HG02970 (cell line): ENCODE data around the gene CLIP4.
"Not testable (repeated sequence)": the region's sequence is repeated elsewhere in the genome, so short reads cannot be mapped to it uniquely, and the experiment has no call there.

Experiments used
- ATAC-seq: cut with Tn5 transposase; IDR thresholded peaks from one replicate; pipeline ENCODE4 v1.9.1; 2021; ENCODE audit warnings: mild to moderate bottlenecking, moderate library complexity, moderate number of reproducible peaks; ENCODE audit not compliant: unreplicated experiment, low FRiP score

The CLIP4 gene

DNA sequence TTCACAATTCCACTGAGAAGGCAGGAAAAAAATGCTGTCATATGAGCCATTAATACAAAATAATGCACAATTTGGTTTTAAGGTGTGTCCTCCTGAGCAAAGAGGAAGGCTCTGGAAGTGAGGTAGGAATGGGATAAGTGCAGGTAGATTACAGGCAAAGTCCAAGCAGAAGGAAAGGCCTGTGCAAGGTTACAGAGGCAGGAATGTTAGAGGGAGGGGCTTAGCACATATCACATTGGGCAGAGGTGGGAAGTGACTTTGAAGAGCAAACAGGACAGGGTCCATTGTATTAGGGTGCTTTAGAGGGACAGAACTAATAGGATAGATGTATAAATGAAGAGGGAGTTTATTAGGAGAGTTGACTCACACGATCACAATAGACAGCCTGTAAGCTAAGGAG is 14.7 kb upstream of the CLIP4 start:
- ATAC-seq: no peak

DNA sequence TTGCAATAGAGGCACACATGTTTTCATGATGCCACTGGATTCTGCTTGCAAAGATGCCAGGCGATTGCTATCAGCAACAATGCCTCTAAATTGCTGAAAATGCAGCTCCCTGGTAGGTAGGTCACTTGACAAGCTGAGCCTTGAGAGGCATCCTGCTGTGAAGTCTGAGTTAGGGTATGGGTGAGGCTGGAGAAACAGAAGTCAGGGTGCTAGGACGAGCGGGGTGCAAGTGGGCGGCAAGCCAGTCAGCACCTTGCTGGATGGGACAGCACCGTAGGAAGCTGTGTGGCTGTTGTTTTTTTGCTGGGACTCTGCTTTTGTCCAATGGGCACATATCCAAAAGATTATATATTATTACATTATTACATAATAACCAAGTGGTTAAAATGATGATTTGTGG is 10.5 kb upstream of the CLIP4 start:
- ATAC-seq: no peak

DNA sequence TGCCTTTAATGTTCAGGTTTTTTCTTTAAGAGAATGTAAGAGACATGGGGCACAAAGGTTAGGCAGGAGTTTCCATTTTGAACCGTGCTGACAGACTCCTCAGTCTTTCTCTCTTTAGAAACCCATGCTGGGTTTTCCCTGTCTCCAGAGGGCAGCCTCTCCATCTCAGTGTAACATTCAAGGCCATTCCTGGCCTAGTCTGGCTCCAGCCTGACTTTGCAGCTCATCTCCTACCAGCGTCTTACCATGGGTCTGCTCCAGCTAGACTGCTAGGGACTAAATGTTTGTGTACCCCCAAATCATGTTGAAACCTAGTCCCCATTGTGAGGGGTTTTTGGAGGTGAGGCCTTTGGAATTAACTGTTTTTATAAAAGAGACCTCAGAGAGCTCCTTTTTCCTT is 9.8 kb upstream of the CLIP4 start:
- ATAC-seq: no peak

DNA sequence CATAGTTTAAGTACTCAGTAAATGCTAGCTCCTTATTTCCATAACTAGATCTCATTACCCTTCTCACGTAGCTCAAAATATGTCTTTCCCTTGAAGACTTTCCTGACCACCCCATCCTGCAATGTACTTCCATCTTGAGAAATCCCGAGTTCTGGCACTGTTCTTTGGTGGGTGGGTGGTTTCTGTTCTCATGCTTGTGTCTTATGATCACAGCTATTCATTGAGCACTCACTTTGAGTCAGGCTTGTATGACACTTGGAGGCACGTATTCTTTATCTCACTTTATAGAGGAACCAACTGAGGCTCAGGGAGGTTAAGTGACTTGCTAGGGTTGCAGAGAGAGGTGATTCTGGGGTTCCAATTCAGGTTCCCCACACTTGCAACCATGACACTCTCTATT is 9.0 kb upstream of the CLIP4 start:
- ATAC-seq: no peak

DNA sequence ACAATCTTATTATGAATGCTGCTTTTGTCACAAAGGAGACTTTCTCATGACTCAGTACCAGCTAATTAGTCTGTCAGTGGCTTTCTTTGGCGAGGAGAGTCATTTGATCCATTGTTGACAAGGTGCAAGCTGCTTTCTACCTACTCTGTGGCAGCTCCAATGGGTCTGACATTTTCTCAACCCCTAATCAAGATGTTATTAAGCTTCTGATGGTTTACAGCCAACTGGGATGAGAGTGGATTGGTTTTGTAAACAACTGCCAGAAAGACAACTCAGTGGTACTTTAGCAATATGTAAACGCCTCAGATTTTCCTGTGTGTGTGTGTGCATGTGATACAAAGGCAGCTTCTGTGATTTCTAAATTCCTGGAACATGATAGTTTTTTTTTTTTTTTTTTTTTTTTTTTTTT is 8.2 kb upstream of the CLIP4 start:
- no peak for ATAC-seq

DNA sequence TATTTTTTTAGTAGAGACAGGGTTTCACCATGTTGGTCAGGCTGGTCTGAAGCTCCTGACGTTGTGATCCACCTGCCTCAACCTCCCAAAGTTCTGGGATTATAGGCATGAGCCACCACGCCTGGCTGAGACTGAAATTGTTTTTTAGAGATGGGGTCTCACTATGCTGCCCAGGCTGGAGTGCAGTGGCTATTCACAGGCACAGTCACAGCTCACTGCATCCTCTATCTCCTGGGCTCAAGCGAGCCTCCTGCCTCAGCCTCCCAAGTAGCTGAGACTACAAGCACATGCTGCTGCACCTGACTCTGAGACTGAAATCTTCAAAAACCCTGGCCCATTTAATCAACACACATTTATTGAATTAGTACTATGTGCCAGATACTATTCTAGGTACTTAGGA is 7.7 kb upstream of the CLIP4 start:
- ATAC-seq: not testable (repeated sequence)

DNA sequence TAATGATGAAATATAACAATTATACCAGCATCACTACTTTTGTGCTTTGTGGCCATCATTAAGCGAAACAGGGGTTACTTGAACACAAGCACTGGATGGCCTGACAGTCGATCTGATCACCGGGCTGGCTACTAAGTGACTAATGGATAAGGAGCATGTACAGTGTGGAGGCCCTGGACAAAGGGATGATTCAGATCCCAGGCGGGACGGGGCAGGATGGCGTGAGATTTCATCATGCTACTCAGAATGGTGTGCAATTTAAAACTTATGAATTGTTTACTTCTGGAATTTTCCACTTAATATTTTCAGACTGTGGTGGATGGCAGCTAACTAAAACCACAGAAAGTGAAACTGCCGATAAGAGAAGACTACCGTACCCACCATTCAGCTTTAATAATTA is 7.0 kb upstream of the CLIP4 start:
- no peak for ATAC-seq

DNA sequence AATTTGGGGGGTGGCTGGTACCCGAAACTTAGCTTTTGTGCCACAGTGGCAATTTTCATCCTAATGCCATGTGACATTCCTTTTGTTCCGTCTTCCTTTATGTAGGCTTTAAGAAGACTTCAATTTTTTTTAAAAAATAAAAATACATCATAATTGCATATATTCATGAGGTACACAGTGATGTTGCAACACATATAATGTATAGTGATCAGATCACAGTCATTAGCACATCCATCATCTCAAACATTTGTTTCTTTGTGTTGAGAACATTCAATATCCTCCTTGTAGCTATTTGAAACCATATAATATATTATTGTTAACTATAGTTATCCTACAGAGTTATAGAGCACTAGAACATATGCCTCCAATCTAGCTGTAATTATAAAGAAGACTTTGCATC is 6.0 kb upstream of the CLIP4 start:
- no peak for ATAC-seq

DNA sequence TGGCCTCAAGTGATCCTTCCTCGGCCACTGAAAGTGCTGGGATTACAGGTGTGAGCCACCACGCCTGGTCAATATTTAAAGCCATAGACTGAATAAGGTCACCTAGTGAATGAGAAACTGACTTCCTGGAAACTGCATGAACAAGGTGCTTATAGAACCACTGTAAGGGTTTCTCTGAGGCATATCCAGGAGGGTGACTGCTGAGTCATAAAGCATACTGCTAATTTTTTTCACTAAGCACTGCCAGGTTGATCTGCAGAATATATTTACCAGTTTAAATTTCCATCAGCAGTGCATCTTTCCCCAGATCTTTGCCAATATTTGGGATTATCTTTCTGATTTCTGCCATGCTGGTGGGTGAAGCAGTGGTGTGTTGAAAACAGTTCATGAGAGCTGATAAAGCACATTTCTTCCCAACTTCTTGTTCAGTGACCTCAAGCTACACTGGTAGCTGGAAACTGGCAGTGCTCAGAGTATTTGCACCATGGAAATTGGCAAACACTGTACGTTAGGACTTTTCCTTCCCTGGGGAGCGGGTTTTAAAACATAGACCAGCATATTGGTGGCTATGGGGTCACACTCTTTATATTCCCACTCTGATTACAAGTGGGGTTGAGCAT is 4.2 kb upstream of the CLIP4 start:
- no peak for ATAC-seq

DNA sequence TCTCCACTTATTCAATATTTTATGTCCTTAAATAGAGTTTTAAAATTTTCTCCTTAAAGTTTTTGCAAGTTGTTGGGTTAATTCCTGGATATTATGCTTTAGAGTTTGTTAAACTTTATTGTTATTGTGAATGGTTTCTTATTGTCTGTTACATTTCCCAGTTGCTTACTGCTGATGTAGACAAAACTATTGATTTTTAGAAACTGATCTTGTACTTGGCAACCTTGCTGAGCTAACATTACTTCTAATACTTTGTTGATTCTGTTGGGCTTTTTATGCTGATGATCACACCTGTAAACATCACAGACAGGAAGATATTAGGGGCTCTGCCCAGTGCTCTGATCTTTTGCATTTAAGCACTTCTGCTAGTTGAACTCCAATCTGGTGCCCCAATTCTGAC is 2.8 kb upstream of the CLIP4 start:
- no peak for ATAC-seq

DNA sequence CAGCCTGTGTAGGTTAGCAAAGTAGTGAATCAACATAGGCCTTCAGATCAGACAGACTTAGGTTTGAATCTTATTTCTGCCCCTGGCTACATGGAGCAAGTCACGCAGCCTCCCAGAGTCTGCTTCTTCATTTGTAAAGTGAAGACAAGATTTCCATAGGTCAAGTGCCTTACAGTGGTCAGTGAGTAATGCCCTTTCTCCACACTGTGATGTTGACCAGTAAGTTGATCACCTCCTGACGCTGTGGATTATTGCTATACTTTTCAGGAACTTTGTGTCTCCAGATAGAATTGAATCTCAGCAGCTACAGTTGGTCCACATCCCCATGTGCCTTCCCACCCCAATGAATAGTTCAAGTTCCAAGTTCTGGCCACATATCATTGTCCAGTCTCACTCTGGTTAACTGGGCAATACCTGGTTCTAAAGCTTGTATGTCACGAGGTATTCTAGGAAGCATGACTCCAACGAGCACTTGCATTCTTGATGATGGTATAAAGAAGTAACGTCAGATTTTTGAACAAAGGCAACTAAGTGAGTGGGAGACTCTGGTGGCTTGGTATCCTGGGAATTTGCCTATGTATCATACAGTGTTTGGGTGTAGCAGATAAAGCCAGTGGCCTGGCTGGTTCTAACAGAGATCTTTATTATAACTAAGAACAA is 2.1 kb upstream of the CLIP4 start:
- no peak for ATAC-seq

DNA sequence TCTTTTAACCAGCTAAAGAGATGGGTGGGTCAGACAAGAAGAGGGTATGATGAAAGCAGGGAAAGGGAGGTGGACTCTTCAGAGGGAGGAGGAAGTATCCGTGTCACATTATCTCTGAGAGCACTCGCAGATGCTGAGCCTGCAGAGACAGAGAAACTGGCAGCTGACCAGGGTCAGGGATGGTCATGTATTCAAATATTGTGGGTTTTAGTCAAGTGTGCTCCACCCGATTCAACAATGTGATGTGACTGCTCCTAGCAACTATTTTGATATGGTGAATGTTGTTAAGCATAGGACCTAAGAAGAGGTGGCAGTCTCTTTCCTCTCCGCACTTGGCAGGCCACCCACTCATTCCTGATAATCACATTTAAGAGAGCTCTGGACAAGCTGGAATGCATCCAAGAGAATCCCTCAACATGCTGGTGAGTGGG is 1.3 kb upstream of the CLIP4 start:
- ATAC-seq: no peak

DNA sequence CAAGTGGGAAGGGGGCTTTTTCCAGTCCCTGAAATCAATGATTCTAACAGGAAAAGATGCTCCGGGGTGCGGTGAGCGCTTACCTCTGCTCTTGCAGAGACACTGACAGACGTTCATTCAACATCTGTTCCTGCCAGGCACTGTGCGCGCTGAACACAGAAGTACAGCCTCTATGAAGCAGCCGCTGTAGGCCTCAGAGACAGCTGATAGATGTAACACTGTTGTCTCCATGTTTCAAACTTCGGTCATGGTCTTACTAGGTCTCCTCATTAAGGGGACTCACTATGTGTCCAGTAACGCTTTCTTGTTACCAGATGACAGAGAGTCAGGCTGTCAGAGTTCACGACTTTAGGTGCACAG is 649 bp upstream of the CLIP4 start:
- no peak for ATAC-seq

DNA sequence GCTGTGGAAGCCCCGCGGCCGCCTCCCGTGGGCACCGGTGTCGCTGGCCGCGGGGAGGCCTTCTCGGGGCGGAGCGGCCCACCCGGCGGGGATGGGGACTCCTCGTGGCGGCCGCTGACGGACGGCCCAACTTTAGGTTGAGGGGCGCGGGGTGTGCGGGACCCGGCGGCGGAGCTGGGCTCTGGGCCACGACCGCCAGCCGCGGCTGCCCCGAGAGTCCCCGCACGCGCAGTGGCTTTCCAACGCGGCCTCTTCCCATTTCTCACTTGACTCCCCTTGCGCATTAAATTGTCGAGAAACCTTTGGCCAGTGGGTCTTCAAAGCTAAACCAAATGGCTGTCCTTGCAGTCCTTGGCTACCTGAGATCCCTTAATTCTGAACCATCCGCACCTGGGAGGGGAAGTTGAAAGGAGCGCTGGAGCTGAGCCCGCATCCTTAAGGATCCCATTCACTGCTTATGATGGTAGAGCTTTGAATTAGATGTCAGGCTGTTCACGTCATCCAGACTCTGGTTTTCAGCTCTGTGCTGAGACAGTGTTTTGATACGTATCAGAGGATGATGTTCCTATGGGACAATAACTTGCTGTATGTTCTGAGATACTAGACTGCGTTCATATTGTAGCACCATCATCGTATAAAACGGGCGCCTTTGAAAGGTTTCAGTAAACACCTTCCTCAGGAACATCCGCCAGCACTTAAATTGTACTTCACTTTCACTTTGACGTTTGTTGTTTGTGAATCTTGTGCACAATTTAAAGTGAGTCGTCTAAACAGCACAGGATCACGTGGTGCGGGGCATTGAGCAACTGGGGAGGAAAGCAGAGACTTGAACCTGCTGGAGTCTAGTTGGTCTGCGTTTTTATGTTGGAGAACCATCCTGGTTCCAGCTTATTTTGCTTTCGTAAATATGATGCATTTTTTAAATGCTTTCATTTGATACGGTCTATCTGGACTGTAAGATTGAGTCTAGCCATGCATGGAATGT is 874 bp downstream of the CLIP4 start:
- ATAC-seq: no peak

DNA sequence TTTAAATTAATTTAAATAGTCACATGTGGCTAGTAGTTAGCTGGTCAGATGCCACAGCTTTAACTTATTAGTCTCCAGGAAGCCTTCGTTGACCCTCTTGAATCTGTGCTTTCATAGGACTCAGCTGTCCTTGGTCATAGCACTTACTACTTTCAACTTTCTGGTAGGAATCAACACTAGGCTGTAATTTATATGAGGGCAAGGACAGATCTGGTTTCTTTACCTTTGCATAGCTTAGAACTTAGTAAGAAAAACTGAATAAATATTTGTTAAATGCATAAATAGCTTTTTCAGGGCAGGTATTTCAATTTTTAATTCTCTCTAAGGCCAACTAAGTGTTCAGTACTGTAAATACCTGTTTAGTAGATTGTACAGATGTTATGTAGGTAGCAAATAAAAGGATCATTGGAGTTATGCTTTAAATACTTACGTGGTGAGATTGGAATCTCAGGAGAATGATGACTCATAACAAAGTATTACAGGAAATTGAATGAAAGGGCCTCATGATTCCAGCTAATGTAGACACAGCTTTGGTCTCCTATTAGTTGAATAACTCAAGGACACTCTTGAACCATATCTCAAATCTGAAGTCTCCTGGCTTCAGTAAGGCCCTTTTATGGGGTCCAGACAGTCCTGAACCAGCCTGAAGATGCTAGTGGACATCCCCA is 2.6 kb downstream of the CLIP4 start:
- ATAC-seq: no peak

DNA sequence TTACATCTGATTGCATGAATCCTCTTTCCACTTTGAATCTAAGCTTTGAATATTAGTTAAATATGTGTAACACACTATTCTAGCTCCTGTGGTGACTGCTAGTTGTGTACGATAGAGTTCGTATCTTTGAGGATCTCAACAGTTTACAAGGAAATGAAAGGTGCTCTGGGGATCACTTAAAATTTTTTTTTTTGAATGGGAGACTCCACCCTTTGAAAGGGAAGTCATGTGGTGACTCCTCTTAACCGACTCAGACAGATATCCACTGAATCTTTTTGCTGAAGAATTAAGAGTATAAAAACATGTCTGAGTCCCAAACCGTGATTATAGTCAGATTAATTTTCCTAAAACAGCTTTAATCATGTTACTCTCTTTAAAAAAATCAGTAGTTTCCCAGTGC is 4.0 kb downstream of the CLIP4 start:
- ATAC-seq: no peak

DNA sequence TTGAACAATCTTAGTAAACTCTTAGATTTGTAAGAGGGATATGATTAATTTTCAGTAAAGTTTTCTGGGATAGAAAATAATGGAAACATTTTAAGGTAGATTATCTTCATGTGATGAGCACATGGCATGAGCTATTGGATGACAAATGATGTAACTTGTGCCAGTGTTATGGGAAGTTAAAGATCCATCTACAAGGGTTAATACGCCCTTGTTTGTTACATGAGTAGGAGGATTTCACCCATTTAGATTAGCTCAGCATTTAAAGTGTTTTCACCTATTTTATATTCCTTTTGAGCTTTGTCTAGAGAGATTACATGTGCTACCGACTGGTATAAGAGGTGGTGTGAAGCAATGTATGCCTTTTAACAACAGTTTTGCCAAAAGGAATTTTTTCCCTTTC is 5.6 kb downstream of the CLIP4 start:
- no peak for ATAC-seq

DNA sequence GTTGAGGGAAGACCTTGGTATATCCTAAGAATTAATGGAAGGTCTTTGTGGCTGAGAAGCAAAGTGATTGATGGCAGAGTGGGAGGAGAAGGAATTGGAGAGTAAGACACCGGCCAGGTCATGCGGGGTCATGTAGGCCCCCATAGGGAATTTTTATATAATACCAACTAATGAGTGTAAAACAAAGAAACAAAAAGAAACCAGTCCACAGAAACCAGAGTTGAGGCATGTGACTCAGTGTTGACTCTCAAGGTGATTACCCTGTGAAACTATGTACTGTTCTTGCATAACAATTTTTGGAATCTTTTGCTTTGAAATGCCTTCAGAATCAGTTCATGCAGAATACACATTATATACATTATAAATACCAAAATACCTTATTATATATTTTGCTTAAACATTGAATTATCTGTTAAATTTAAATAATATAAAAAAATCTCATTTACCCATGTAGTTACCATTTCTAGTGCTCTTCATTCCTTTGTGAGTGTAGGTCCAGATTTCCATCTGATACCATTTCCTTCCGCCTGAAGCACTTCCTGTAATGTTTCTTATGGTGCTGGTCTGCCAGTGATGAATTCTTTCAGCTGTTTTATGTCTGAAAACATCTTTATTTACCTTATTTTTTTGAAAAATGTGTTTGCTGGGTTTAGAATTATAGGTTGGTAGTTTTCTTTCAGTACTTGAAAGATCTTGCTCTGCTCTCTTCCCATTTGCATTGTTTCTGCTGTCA is 8.6 kb downstream of the CLIP4 start:
- no peak for ATAC-seq

DNA sequence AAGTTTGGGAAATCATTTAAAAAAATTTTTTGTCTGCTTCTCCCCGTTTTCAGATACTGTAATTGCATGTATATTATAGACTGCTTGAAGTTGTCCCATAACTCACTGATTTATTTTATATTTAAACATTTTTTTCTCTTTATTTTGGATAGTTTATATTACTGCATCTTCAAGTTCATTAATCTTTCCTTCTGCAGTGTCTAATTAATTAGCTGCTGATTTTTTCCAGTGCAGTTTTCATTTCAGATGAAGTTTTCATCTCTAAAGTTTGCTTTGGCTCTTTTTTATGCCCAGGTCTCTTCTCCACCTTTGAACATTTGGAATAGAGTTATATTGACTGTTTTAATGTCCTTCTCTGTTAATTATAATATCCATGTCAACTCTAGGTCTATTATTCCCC is 9.3 kb downstream of the CLIP4 start:
- no peak for ATAC-seq

DNA sequence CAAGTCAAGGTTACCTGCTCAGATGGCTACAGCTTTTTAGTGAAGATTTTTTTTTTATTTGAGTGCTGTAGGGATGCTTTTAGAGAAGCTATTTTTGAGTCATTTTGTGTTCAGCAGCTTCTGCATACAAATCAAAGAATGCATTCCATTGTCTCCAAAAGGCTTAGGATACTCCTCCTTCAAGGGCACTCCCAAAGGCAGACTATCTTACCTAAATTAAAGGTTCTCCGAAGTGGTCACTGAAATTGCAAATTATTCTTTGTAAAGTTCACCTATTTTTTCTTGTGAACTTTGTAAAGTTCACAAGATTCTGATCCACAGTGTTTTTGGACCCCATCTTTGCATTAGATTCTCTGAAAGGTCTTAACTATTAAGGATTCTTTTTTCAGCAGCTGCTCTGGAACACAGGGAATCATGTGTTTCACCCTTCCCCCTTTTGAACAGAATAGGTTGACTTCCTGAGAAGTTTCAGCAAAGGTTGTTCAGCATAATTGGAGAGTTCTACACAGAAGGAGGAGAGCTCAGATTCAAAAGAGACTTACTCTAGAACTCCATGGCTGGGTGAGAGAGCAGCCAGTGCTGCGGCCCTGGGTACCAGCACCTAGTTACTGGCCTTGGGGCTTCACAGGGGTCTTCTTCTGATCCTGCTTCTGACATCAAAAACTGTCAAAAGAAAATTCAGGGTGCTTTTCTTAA is 14.5 kb downstream of the CLIP4 start:
- ATAC-seq: no peak
